ENCODE measurements around the gene NPAS3. TPM values are rescaled to one million over a fixed set of nuclear protein-coding genes. Genes with fewer than 3 reads are reported as not detected.

The NPAS3 gene
- total RNA-seq, 2 experiments from 2014 or later, result not detected

GRCh38 chr14:33742166-33742565 is 803.5 kb downstream of the NPAS3 start:
- CTCF ChIA-PET, result no interaction called here
- no peaks in the 10 kb centered on the region for H3K27me3 Mint-ChIP-seq (ENCODE audit: low read depth)
- no peaks in the 10 kb centered on the region for H3K36me3 Mint-ChIP-seq (ENCODE audit: low read depth)
- H3K27ac Mint-ChIP-seq, result no peak overlapping the region
- H3K4me3 Mint-ChIP-seq, result no peak overlapping the region
- POLR2A ChIA-PET, result no interaction called here
- H3K9me3 Mint-ChIP-seq (ENCODE audit: insufficient read depth), result no peaks in the 10 kb centered on the region
- H3K4me1 Mint-ChIP-seq (ENCODE audit: low read depth), result no peaks in the 10 kb centered on the region
- ATAC-seq (no peak), DNase-seq (no peak)

- POLR2A ChIA-PET, result no interaction called here
- DNase-seq (no peak), ATAC-seq (no peak)
- Mint-ChIP-seq H3K27me3 (ENCODE audit: low read depth) (no peaks in the 10 kb centered on the region), H3K4me1 (ENCODE audit: low read depth) (no peaks in the 10 kb centered on the region), H3K4me3 (no peak overlapping the region), H3K9me3 (ENCODE audit: insufficient read depth) (no peaks in the 10 kb centered on the region), H3K27ac (no peak overlapping the region), H3K36me3 (ENCODE audit: low read depth) (no peaks in the 10 kb centered on the region)
- CTCF ChIA-PET, result no interaction called here
These were observed 806.5 kb downstream of the NPAS3 start for GRCh38 chr14:33745163-33745562.

DNA sequence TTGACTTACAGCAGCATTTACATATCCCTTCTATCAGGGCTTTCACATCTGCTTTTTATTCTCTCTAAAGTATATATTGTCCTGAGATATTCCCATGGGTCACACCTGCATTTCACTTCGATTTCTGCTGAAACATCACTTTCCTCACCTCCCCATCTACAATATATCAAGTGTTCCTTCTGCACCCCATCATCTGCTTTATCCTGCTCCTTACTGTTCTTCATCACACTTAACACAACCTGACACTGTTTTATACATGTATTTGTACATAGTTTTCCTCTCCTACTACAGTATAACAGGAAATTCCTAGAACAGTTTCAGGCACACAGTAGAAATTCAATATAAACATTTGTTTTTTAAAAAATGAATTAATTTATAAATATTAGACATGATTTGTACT is 809.1 kb downstream of the NPAS3 start:
- ATAC-seq (no peak), DNase-seq (no peak)
- POLR2A ChIA-PET, result no interaction called here
- no peaks in the 10 kb centered on the region for H3K9me3 Mint-ChIP-seq (ENCODE audit: insufficient read depth)
- H3K4me1 Mint-ChIP-seq (ENCODE audit: low read depth), result no peaks in the 10 kb centered on the region
- no peak overlapping the region for H3K27ac Mint-ChIP-seq
- H3K27me3 Mint-ChIP-seq (ENCODE audit: low read depth), result no peaks in the 10 kb centered on the region
- CTCF ChIA-PET, result no interaction called here
- no peak overlapping the region for H3K4me3 Mint-ChIP-seq
- no peaks in the 10 kb centered on the region for H3K36me3 Mint-ChIP-seq (ENCODE audit: low read depth)

DNA sequence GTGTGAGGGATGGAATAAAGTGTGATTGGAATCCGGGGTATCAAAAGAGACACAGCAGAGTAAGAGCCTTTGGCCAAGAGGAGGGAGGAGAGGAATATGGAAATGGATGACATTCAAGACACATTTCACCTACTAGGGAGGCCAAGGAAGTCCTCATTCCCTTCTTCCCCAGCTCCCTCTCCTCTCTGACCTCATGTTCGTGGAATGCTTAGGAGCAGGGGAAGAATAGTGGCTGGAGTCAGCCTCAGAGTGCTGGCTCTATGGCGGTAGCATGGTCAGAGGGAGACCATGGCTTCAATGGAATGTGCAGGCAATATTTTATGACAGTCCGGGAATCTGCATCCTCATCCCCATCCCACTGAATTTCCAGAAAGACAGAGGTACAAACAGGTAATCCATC is 815.6 kb downstream of the NPAS3 start:
- POLR2A ChIA-PET, result no interaction called here
- H3K27me3 Mint-ChIP-seq (ENCODE audit: low read depth), result no peaks in the 10 kb centered on the region
- H3K4me1 Mint-ChIP-seq (ENCODE audit: low read depth), result no peaks in the 10 kb centered on the region
- no peak overlapping the region for H3K4me3 Mint-ChIP-seq
- no peak for ATAC-seq
- CTCF ChIA-PET, result no interaction called here
- no peaks in the 10 kb centered on the region for H3K9me3 Mint-ChIP-seq (ENCODE audit: insufficient read depth)
- H3K27ac Mint-ChIP-seq, result no peak overlapping the region
- no peaks in the 10 kb centered on the region for H3K36me3 Mint-ChIP-seq (ENCODE audit: low read depth)
- no peak for DNase-seq

DNA sequence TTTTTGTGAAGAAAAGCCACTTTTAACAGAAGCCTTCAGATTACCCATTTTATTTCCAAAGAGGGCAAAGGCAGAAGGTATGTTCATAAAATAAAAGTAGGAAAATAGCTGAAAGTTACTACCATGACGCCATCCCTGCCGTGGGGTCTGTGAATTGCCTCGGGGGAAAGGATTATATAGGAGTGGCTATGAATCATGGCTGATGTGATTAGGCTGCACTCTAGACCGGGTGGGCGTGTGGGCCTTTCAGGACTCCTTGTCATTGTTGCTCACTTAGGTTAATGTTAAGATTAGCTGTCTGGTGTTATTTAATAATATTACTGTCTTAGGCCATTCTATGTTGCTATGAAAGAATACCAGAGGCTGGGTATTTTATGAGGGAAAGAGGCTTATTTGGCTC is 816.7 kb downstream of the NPAS3 start:
- H3K27ac Mint-ChIP-seq, result no peak overlapping the region
- H3K36me3 Mint-ChIP-seq (ENCODE audit: low read depth), result no peaks in the 10 kb centered on the region
- no peaks in the 10 kb centered on the region for H3K9me3 Mint-ChIP-seq (ENCODE audit: insufficient read depth)
- ChIA-PET CTCF (no interaction called here), POLR2A (no interaction called here)
- DNase-seq (no peak), ATAC-seq (no peak)
- H3K27me3 Mint-ChIP-seq (ENCODE audit: low read depth), result no peaks in the 10 kb centered on the region
- H3K4me1 Mint-ChIP-seq (ENCODE audit: low read depth), result no peaks in the 10 kb centered on the region
- no peak overlapping the region for H3K4me3 Mint-ChIP-seq

GRCh38 chr14:33756833-33757232 is 818.2 kb downstream of the NPAS3 start:
- no peaks in the 10 kb centered on the region for H3K4me1 Mint-ChIP-seq (ENCODE audit: low read depth)
- DNase-seq, result no peak
- ATAC-seq, result no peak
- ChIA-PET CTCF (no interaction called here), POLR2A (no interaction called here)
- H3K9me3 Mint-ChIP-seq (ENCODE audit: insufficient read depth), result no peaks in the 10 kb centered on the region
- H3K4me3 Mint-ChIP-seq, result no peak overlapping the region
- no peak overlapping the region for H3K27ac Mint-ChIP-seq
- no peaks in the 10 kb centered on the region for H3K36me3 Mint-ChIP-seq (ENCODE audit: low read depth)
- H3K27me3 Mint-ChIP-seq (ENCODE audit: low read depth), result peaks cover 2% of the 10 kb centered on the region

DNA sequence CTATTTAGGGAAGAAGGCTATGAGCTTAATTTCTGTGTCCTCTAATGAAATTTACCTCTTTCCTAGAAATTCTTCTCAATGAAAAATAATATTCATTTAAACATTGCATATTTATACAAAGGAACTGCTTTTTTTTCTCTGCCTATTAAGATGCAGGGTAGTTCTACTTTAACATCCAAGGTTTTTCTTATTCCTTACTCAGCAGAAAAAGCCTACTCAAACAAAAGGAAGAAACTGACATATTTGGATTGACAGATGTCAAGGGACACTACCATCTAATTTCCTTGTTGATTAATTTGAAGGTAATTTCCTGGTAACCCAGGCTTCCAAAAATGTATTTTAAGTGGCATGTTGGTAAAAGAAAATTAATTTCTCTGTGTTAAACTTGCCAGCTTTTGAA is 819.9 kb downstream of the NPAS3 start:
- ATAC-seq, result no peak
- H3K9me3 Mint-ChIP-seq (ENCODE audit: insufficient read depth), result no peaks in the 10 kb centered on the region
- no peak overlapping the region for H3K4me3 Mint-ChIP-seq
- no peaks in the 10 kb centered on the region for H3K4me1 Mint-ChIP-seq (ENCODE audit: low read depth)
- CTCF ChIA-PET, result no interaction called here
- H3K27ac Mint-ChIP-seq, result no peak overlapping the region
- H3K27me3 Mint-ChIP-seq (ENCODE audit: low read depth), result peaks cover 2% of the 10 kb centered on the region
- DNase-seq, result no peak
- H3K36me3 Mint-ChIP-seq (ENCODE audit: low read depth), result no peaks in the 10 kb centered on the region
- POLR2A ChIA-PET, result no interaction called here

DNA sequence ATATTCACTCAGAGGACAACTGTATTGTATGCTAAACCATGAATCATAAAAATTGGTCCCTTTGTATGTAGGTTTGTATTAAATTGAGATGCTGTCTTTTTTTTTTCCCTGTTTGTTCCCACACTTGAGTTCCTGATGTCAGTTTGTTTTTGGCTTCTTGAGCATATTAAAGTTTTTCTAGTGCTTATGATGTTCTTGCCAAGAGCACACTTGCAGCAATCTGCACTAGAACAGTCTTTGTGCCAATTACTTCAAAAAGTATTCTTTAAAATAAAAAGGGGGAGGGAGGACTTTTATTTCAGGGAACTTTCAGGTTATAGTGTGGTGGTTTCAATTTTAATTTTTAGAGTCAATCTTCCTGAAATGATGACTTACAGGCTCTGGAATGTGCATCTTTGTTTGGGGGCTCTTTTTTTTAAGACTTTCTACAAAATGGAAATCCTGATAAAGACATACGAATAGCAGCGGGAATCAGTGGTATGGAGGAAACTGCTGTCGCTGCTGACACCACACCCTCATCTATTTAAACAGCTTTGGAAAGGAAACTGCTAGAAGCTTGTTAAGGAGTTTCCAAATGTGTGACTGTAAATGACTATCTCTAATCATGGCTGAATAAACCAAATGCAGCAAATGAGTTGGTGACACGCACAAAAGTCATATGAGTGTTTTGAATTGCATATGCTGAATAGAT is 823.6 kb downstream of the NPAS3 start:
- H3K9me3 Mint-ChIP-seq (ENCODE audit: insufficient read depth), result no peaks in the 10 kb centered on the region
- ChIA-PET POLR2A (no interaction called here), CTCF (no interaction called here)
- H3K4me3 Mint-ChIP-seq, result no peak overlapping the region
- DNase-seq (no peak), ATAC-seq (no peak)
- H3K27ac Mint-ChIP-seq, result no peak overlapping the region
- peaks cover 2% of the 10 kb centered on the region for H3K27me3 Mint-ChIP-seq (ENCODE audit: low read depth)
- no peaks in the 10 kb centered on the region for H3K4me1 Mint-ChIP-seq (ENCODE audit: low read depth)
- H3K36me3 Mint-ChIP-seq (ENCODE audit: low read depth), result no peaks in the 10 kb centered on the region

GRCh38 chr14:33764876-33765650 is 826.4 kb downstream of the NPAS3 start:
- ATAC-seq (no peak), DNase-seq (no peak)
- Mint-ChIP-seq H3K4me3 (no peak overlapping the region), H3K27ac (no peak overlapping the region), H3K27me3 (ENCODE audit: low read depth) (peaks cover 4% of the 10 kb centered on the region), H3K9me3 (ENCODE audit: insufficient read depth) (no peaks in the 10 kb centered on the region), H3K4me1 (ENCODE audit: low read depth) (no peaks in the 10 kb centered on the region), H3K36me3 (ENCODE audit: low read depth) (no peaks in the 10 kb centered on the region)
- ChIA-PET CTCF (no interaction called here), POLR2A (no interaction called here)

DNA sequence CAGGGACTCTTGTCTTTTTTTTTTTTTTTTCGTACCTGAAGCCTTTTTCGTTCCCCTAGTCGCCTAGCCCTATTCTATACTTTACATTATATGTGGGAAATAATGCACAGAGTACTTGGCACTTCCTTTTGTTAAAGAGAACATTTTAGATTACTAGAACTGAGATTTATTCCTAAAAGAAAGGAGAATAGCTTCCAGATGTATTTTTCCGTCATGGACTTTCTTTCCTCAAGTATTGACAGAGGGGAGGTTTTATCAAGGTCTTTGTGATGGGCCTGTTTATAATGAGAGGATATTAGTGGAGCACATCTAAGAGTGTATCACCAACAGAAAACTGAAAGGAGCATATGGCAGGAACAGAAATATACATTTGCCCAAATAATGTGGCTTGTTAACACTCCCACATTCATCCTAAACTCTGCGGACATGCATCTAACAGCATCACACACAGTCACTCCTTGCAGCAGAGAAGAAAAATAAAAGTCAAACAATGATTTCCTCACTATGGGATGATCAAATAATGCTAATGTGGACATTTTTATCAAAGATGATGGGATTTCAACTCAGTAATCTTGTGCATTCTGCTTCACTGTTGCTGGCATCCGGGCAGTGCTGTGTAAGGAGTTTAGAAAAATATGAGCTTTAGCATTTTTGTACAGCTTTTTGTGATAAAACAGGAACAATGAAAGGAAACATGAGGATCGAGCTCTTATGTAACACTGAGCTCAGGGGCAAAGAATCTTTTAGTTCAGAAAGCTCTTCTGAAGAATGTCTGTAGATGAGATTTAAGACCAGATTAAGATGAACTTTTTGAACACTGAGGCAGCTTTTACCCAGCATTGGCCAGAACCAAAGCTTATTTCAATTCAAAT is 829.1 kb downstream of the NPAS3 start:
- no peak overlapping the region for H3K4me3 Mint-ChIP-seq
- ATAC-seq, result no peak
- H3K36me3 Mint-ChIP-seq (ENCODE audit: low read depth), result no peaks in the 10 kb centered on the region
- DNase-seq, result no peak
- ChIA-PET CTCF (no interaction called here), POLR2A (no interaction called here)
- no peak overlapping the region for H3K27ac Mint-ChIP-seq
- H3K27me3 Mint-ChIP-seq (ENCODE audit: low read depth), result peaks cover 2% of the 10 kb centered on the region
- no peaks in the 10 kb centered on the region for H3K9me3 Mint-ChIP-seq (ENCODE audit: insufficient read depth)
- no peaks in the 10 kb centered on the region for H3K4me1 Mint-ChIP-seq (ENCODE audit: low read depth)

DNA sequence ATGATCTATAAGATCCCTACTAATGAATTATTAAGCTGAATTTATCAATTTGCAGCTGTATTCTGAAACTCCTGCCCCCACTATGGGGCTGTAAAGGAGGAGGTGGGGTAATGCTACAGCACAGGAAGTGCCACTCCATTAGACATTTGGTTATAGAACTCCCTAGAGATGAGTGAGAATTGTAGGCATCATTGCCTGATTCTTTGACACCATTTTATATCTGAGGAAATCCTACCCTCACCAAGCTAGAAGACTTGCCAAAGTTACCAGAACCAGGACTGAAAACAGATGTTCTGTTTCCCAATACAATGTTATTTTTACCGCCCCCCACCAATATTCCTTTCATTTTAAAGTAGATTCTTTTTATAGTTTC is 829.8 kb downstream of the NPAS3 start:
- DNase-seq (no peak), ATAC-seq (no peak)
- ChIA-PET POLR2A (no interaction called here), CTCF (no interaction called here)
- Mint-ChIP-seq H3K9me3 (ENCODE audit: insufficient read depth) (no peaks in the 10 kb centered on the region), H3K36me3 (ENCODE audit: low read depth) (no peaks in the 10 kb centered on the region), H3K27ac (no peak overlapping the region), H3K4me3 (no peak overlapping the region), H3K4me1 (ENCODE audit: low read depth) (no peaks in the 10 kb centered on the region), H3K27me3 (ENCODE audit: low read depth) (peaks cover 2% of the 10 kb centered on the region)

GRCh38 chr14:33773205-33774030 is 834.7 kb downstream of the NPAS3 start:
- H3K27ac Mint-ChIP-seq, result no peak overlapping the region
- no peak for ATAC-seq
- no peaks in the 10 kb centered on the region for H3K9me3 Mint-ChIP-seq (ENCODE audit: insufficient read depth)
- H3K4me3 Mint-ChIP-seq, result no peak overlapping the region
- H3K36me3 Mint-ChIP-seq (ENCODE audit: low read depth), result no peaks in the 10 kb centered on the region
- ChIA-PET CTCF (no interaction called here), POLR2A (no interaction called here)
- no peaks in the 10 kb centered on the region for H3K4me1 Mint-ChIP-seq (ENCODE audit: low read depth)
- H3K27me3 Mint-ChIP-seq (ENCODE audit: low read depth), result peaks cover 3% of the 10 kb centered on the region
- no peak for DNase-seq

Data from activated CD8-positive, alpha-beta T cell treated with anti-CD3 and anti-CD28 coated beads, Interleukin-2, amount 10 ng/mL, durations not matched to agents 7 days and 5 days (primary cell).